Medulla oblongata (tissue), 1 donor: ENCODE measurements around the gene KRTAP20-1.

Experiments
- DNase-seq: peaks from one replicate; pipeline ENCODE4 v3.0.0-alpha.2; 2015; ENCODE audit errors: extremely low spot score

The KRTAP20-1 gene

DNA sequence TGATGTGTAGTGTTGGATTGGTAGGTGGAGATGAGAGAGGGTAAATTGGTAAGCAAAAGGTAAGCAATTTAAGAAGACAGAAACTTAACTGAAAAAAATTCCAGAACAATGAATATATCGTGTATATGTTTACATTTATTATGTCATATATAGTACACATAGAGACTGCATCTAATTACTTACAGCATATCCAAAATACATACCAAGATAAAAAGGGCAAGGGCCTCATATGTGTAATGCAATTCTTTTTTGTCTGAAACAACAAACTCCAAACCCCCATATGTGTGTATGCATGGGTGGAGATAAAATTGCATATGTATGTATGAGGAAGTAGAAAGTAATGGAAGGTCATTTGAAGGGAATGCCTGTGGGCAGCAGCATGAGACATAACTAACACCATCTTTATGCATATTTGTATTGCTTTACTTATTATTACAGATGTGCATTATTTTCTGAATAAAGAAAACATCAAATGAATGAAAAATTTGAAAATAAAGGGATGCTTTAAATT, 30.7 kb downstream of the KRTAP20-1 start:
- DNase-seq = no peak

- no peak for DNase-seq
Observed at GRCh38 chr21:30652891-30653290, 36.7 kb downstream of the KRTAP20-1 start.
